ENCODE results near the gene ZMIZ1. TPM values are rescaled to one million over a fixed set of nuclear protein-coding genes. Genes with fewer than 3 reads are reported as not detected.

Gene ZMIZ1
- total RNA-seq, 4 donors from 2014 or later: 18.7 to 188 (median 36.7) TPM

GRCh38 chr10:79313320-79313719, 244.6 kb downstream of the ZMIZ1 start:
- H3K4me3 ChIP-seq: no peak overlapping the region
- TF ChIP-seq, protein P1, sequence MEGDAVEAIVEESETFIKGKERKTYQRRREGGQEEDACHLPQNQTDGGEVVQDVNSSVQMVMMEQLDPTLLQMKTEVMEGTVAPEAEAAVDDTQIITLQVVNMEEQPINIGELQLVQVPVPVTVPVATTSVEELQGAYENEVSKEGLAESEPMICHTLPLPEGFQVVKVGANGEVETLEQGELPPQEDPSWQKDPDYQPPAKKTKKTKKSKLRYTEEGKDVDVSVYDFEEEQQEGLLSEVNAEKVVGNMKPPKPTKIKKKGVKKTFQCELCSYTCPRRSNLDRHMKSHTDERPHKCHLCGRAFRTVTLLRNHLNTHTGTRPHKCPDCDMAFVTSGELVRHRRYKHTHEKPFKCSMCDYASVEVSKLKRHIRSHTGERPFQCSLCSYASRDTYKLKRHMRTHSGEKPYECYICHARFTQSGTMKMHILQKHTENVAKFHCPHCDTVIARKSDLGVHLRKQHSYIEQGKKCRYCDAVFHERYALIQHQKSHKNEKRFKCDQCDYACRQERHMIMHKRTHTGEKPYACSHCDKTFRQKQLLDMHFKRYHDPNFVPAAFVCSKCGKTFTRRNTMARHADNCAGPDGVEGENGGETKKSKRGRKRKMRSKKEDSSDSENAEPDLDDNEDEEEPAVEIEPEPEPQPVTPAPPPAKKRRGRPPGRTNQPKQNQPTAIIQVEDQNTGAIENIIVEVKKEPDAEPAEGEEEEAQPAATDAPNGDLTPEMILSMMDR (IDR thresholded peaks at IDR 0.05): no peak
- TF ChIP-seq POLR2A (IDR thresholded peaks at IDR 0.05): no peak
- no peaks in the 10 kb centered on the region for H3K27me3 ChIP-seq
- H3K4me1 ChIP-seq: no peaks in the 10 kb centered on the region
- no peaks in the 10 kb centered on the region for H3K36me3 ChIP-seq
- intact Hi-C loops (cut with DNase I; ENCODE audit: low total_unique reads): no loop called here
- H3K9me3 ChIP-seq: no peaks in the 10 kb centered on the region
- no peak overlapping the region for H3K27ac ChIP-seq
- no peak for DNase-seq

DNA sequence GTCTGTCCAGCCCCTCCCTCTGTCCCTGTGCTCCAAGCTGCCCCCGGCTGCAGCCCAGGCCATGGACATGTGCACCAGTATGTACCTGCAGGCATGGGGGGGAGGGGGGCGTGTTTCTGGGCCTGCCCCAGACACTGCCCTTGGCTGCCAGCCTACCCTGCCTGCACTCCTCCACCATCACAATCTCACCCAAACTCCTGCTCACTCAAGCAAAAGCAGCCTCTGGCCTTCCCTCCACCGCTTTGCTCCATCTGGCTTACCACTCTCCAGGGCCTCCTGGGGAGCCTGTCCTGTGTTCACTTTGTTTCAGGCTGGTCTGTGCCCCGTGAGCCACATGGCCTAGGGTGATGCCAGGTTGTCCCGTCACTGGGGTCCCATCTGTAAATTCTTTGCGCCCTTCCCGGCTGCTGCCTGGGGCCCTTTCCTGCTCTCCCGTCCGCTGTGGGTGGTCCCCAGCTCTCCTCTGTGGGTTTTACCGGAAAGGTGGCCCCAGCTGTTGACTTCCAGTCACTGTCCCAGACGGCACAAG, 245.2 kb downstream of the ZMIZ1 start:
- peak in 1 of 2 donors; percentile 23 for DNase-seq
- no peak for TF ChIP-seq POLR2A (IDR thresholded peaks at IDR 0.05)
- TF ChIP-seq, protein P1 (IDR thresholded peaks at IDR 0.05): no peak
- H3K27ac ChIP-seq: no peak overlapping the region
- no peaks in the 10 kb centered on the region for H3K9me3 ChIP-seq
- no peaks in the 10 kb centered on the region for H3K27me3 ChIP-seq
- intact Hi-C loops (cut with DNase I; ENCODE audit: low total_unique reads): no loop called here
- no peak overlapping the region for H3K4me3 ChIP-seq
- H3K4me1 ChIP-seq: no peaks in the 10 kb centered on the region
- no peaks in the 10 kb centered on the region for H3K36me3 ChIP-seq

DNA sequence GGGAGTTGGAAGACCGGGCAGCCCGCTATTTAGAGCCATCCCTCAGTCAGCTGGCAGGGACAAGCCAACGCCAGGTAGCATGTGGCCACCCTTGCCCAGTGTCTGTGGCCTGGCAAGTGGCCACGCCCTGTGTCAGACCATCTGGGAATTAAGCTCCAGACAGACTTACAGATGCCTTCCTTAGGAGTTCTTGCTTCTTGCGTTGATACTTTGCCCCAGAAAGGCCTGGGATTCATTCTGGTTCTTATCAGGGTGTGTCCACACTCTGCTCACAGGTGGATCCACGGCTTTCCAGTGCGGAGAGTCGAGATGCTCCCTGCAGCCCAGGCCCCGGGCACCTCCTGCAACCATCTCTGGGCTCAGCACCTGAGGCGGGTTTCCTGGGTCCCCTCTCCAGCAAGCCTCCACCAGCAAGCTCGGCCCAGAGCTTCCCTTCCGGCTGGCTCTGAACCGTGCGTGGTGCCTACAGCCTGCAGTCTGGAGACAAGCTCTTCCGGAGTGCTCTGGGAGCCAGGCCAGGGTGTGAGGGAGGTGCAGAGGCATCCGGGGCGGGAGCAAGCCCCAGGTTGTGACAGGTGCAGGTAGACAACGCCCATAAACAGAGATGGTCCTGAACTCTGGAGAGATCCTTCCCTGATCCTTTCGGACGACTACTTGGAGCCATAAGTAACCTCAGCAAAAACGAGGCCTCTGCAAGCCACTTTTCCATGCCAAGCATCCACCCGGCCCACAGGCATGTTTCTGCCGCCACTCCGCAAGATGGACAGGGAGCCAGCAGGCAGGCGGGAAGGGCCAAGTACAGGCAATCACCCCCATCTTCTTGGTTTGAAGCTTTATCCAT, 246.2 kb downstream of the ZMIZ1 start:
- H3K9me3 ChIP-seq: no peaks in the 10 kb centered on the region

DNA sequence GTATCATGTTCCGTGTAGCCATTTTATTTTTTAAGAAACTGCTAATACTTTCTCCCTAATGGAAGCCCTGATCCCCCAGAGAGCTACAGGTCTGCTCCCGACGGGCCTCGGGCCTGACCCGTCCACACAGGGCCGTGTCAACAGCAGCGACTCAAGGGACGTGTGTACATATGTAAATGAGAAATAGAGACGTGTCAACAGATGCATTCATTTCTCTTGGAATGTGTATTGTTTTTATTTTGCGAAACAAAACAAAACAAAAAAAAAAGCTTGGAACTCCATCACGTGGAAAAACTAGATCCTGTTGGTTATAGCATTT, 246.8 kb downstream of the ZMIZ1 start:
- intact Hi-C loops (cut with DNase I; ENCODE audit: low total_unique reads): no loop called here
- Histone ChIP-seq H3K4me1 (no peaks in the 10 kb centered on the region), H3K36me3 (no peaks in the 10 kb centered on the region), H3K27me3 (no peaks in the 10 kb centered on the region), H3K4me3 (no peak overlapping the region), H3K9me3 (no peaks in the 10 kb centered on the region), H3K27ac (no peak overlapping the region)
- no peak for DNase-seq
- no peak for TF ChIP-seq POLR2A (IDR thresholded peaks at IDR 0.05)
- TF ChIP-seq, protein P1 (IDR thresholded peaks at IDR 0.05): no peak

More for the DNA sequence above, 246.2 kb downstream of the ZMIZ1 start:
- intact Hi-C loops (cut with DNase I; ENCODE audit: low total_unique reads): no loop called here
- no peak for TF ChIP-seq POLR2A (IDR thresholded peaks at IDR 0.05)
- TF ChIP-seq, protein P1 (IDR thresholded peaks at IDR 0.05): no peak
- no peak overlapping the region for H3K27ac ChIP-seq
- no peaks in the 10 kb centered on the region for H3K27me3 ChIP-seq
- H3K4me1 ChIP-seq: no peaks in the 10 kb centered on the region
- peak in 1 of 2 donors; percentile 20 for DNase-seq
- no peak overlapping the region for H3K4me3 ChIP-seq
- no peaks in the 10 kb centered on the region for H3K36me3 ChIP-seq

DNA sequence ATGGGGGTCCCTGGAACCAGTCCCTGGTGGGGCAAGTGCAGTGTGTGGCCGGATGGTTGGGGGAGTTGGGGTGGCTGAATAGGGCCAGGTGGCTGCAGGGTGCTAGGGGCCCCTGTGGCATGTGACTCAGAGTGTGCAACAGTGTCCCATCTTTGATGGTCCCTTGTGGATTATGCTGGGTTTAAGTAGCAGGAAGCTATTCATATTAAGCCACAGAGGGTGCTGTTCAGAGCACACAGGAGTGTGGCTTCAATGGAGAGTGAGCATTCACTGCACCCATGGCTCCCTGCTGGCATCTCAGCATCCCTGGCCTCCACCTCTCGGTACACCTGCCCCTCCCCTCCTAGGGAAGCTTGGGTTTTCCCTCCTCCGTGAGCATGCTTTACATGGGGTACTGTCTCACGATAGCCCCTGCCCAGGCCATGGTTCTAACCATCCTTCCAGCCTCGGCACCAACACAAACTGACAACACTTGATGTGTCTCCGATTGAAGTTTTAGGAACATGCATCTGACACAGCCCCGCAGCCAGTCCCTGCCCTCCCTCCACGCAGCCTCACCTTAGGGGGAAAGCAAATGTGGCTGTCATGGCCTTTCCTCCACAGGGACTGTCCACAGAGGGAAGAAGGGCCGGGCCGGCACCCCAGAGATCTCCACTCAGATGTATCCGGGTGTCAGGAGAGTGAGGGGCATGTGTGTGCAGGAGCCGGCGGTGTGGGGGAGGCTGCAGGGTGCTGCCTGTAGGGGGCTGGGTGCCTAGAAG, 248.1 kb downstream of the ZMIZ1 start:
- intact Hi-C loops (cut with DNase I; ENCODE audit: low total_unique reads): no loop called here
- Histone ChIP-seq H3K36me3 (no peaks in the 10 kb centered on the region), H3K4me1 (no peaks in the 10 kb centered on the region), H3K27me3 (no peaks in the 10 kb centered on the region), H3K27ac (peak overlapping the region in 1 of 2 donors; percentile 12), H3K9me3 (no peaks in the 10 kb centered on the region), H3K4me3 (no peak overlapping the region)
- TF ChIP-seq POLR2A (IDR thresholded peaks at IDR 0.05): no peak
- TF ChIP-seq, protein P1 (IDR thresholded peaks at IDR 0.05): no peak
- no peak for DNase-seq
